GM13977 (cell line): ENCODE measurements around the gene RND1.
"Not testable (repeated sequence)": the region's sequence is repeated elsewhere in the genome, so short reads cannot be mapped to it uniquely, and the experiment has no call there.

Source experiments
- DNase-seq: peaks from one replicate; pipeline ENCODE4 v3.0.0; 2012; ENCODE audit warnings: low spot score
- in situ Hi-C: fragments of 300-500 bp; cut with MboI; formaldehyde crosslinking; loops from one replicate; pipeline ENCODE4 v1.12.0; 2022; ENCODE audit warnings: low sequenced_read_pairs, low pct_unique_long_range_greater_than_20kb, mixed read lengths, inconsistent platforms; ENCODE audit not compliant: unreplicated experiment
- TF ChIP-seq, protein P1 (sequence below): IDR thresholded peaks from 2 replicates; pipeline ENCODE4 v1.5.1; 2012; ENCODE audit warnings: mild to moderate bottlenecking, control low read depth; ENCODE audit not compliant: insufficient read depth; ENCODE audit errors: extremely low read depth, missing control alignments

The RND1 gene

DNA sequence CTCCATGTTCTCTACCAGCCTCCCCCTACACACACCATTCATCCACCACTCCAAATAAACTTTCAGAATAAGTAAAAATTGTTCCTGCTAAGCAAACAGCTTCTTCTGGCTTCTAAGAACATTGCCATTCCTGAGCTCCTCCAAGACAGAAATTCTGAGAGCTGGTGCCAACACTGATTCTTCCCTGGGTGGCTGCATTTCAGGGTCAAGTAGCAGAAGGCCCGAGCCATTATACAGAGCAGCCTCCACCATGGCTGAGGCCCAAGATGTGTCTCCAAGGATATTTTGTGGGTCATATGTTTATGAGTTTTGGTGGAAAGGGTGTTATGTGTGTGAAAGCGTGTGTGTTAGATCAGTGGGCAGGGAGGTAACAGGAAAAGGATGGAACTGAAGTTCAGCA, 3.5 kb upstream of the RND1 start:
- in situ Hi-C loops, result no loop called here
- TF ChIP-seq, protein P1, sequence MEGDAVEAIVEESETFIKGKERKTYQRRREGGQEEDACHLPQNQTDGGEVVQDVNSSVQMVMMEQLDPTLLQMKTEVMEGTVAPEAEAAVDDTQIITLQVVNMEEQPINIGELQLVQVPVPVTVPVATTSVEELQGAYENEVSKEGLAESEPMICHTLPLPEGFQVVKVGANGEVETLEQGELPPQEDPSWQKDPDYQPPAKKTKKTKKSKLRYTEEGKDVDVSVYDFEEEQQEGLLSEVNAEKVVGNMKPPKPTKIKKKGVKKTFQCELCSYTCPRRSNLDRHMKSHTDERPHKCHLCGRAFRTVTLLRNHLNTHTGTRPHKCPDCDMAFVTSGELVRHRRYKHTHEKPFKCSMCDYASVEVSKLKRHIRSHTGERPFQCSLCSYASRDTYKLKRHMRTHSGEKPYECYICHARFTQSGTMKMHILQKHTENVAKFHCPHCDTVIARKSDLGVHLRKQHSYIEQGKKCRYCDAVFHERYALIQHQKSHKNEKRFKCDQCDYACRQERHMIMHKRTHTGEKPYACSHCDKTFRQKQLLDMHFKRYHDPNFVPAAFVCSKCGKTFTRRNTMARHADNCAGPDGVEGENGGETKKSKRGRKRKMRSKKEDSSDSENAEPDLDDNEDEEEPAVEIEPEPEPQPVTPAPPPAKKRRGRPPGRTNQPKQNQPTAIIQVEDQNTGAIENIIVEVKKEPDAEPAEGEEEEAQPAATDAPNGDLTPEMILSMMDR, result no peak
- DNase-seq, result no peak

DNA sequence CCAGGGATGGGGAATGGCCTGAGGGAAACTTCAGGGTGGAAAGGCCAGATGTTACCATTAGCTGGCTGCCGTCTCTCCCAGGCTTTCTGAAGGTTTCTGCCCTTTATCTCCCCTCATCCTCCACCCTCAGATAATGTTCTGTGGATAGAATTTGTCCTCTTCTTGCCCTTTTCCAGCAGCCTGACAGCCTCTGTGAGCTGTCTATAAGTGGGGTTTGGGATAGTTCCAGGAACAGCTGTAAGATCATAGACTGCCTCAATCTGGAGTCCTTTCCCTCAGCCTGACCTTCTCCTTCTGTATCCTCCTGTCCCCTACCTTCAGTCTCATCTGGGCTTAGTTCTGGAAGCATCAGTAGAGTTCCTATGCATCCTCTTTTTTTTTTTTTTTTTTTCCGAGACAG, 2.8 kb upstream of the RND1 start:
- DNase-seq, result no peak
- TF ChIP-seq, protein P1, result no peak
- in situ Hi-C loops, result no loop called here

DNA sequence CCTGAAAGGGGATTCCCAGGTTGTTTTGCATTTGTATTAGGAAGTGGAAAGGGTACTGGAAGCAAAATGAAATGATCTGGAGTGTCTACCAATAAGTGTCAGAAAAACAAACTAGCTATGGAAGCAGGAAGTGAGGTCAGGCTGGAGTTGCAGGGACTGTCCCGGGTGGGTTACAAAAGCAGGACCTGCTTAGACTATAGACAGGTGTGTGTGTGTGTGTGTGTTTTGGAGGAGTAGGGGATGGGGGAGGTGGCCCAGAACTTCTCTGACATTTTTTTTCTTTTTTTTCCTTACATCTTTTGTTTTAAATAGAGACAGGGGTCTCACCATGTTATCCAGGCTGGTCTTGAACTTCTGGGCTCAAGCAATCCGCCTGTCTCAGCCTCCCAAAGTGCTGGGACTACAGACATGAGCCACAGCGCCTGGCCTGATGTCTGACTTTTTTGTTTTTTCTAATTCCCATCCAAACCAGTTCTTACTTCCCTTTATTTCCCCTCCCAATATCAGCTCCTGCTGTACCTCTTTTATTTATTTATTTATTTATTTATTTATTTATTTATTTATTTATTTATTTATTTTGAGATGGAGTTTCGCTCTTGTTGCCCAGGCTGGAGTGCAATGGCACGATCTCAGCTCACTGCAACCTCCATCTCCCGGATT, 512 bp upstream of the RND1 start:
- in situ Hi-C loops, result no loop called here
- TF ChIP-seq, protein P1, result no peak
- DNase-seq, result no peak

DNA sequence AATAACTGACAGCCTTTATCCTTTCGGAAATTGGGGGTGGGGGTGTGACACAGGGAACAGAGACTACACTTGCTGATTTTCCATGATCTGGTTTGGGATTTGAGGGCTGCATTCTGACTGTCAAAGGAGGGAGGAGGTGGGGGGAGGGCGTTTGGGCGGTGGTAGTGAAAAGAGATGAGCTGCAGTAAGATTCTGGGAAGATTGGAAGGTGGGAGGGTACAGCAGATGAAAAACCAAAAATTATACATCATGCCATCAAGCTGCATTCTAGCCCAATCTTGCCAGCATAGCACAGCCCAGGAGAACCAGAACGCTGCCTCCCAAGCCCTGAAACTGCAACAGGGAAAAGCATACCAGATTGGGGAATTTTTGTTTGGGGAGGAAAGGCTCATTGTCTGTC, 2.4 kb downstream of the RND1 start:
- TF ChIP-seq, protein P1, result no peak
- DNase-seq, result no peak
- in situ Hi-C loops, result no loop called here

DNA sequence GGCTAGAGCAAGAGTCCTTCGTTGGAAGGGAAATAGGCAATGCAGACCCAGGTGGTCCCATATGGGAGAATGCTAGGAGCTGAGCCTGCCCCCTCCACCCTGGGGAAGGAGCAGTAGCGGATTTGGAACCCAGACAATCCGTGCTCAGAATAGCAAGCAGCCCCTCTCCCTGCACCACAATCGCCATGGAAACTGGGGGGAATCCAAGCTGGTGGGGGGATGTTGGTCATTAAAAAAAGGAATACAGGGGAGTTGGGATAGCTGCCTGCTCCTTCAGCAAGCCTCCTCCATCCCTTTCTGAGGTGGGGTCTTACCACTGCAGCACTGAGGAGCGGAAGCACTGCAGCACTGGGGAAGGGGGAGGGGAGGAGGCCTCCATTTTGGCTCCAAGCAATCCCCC, 2.9 kb downstream of the RND1 start:
- in situ Hi-C loops, result no loop called here
- no peak for DNase-seq

DNA sequence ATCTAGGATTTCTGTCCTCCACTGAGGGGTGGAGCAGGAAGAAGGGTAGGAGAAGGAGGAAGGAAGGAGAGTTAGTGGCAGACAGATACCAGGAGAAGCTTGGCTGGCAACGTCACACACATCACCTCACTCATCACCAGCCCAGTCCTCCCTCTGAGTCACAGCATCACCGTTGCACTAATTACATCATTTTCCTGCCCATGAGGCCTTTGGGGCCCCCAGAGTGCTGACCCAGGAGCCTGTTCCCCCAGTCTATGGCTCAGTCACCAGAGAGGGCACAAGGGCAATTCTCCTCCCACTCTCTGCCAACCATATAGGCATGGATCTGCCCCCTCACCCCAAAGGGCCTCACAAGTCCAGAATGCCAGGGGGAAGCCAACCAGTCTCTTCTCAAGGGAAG, 4.6 kb downstream of the RND1 start:
- in situ Hi-C loops, result no loop called here
- TF ChIP-seq, protein P1, result no peak
- DNase-seq, result no peak

More for the DNA sequence above, 2.9 kb downstream of the RND1 start:
- TF ChIP-seq, protein P1, result no peak

DNA sequence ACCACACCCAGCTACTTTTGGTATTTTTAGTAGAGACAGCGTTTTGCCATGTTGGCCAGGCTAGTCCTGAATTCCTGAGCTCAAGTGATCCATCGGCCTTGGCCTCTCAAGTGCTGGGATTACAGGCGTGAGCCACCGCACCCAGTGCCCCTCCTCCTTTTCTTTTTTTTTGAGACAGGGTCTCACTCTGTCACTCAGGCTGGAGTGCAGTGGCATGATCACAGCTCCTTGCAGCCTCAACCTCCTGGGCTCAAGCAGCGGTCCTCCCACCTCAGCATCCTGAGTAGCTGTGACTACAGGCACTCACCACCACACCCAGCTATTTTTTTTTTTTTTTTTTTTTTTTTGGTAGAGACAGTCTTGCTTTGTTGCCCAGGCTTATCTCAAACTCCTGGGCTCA, 5.4 kb downstream of the RND1 start:
- in situ Hi-C loops, DNase-seq: not testable (repeated sequence)
